Esophagus muscularis mucosa (tissue), 3 donors: ENCODE results near the gene SPIRE2.

Source experiments
- CTCF ChIP-seq, 3 experiments: fragments of 200-600 bp in 2 of 3; fragments of 450-650 bp in 1 of 3; sonication (generic) in 2 of 3; IDR thresholded peaks; one replicate each; pipeline ENCODE4 v1.5.1; 2017 to 2019; ENCODE audit warnings: antibody characterized with exemption in 3 of 3, mild to moderate bottlenecking in 2 of 3, moderate library complexity in 1 of 3
- POLR2AphosphoS5 ChIP-seq, 2 donors: sonication (generic); formaldehyde crosslinking; IDR thresholded peaks; one replicate each; pipeline ENCODE4 v1.6.1; 2017; ENCODE audit warnings: antibody characterized with exemption in 2 of 2

DNA sequence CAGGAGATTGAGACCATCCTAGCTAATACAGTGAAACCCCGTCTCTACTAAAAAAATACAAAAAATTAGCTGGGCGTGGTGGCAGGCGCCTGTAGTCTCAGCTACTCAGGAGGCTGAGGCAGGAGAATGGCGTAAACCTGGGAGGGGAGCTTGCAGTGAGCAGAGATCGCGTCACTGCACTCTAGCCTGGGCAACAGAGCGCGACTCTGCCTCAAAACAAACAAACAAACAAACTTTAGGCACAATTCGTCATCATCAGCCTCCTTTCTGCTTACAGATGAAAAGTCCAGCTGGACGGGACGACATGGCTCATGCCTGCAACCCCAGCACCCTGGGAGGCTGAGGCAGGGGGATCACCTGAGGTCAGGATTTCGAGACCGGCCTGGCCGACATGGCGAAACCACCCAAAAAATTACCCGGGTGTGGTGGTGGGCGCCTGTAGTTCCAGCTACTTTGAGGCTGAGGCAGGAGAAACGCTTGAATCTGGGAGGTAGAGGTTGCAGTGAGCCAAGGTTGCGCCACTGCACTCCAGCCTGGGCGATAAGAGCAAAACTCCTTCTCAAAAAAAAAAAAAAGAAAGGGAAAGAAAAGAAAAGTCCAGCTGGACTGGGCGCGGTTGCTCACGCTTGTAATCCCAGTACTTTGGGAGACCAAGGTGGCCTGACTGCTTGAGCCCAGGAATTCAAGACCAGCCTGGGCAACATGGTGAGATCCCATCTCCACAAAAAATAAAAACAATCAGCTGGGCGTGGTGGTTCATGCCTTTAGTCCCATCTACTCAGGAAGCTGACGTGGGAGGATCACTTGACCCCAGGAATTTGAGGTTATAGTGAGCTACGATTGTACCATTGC is 1.5 kb upstream of the SPIRE2 start:
- TF ChIP-seq CTCF (IDR thresholded peaks at IDR 0.05) (no peak), POLR2AphosphoS5 (IDR thresholded peaks at IDR 0.05) (no peak)
